Keratinocyte (primary cell): ENCODE data around the gene SPTBN4.

Experiments used
- EZH2 ChIP-seq: IDR thresholded peaks from one replicate; pipeline ENCODE4 v1.6.1; 2012; ENCODE audit warnings: inconsistent platforms, mild to moderate bottlenecking, low read length, moderate library complexity
- TF ChIP-seq, protein P1 (sequence below), 3 experiments: IDR thresholded peaks in 1 of 3; conservative IDR thresholded peaks in 1 of 3; optimal IDR thresholded peaks in 1 of 3; 2 replicates in 2 of 3; 3 replicates in 1 of 3; pipeline versions ENCODE3 to v1.5.1; 2011; ENCODE audit warnings: low read length in 3 of 3, mild to moderate bottlenecking in 3 of 3, moderate library complexity in 2 of 3, control low read depth in 1 of 3, inconsistent platforms in 1 of 3; ENCODE audit not compliant: insufficient read depth in 2 of 3; ENCODE audit errors: extremely low read depth in 1 of 3

DNA sequence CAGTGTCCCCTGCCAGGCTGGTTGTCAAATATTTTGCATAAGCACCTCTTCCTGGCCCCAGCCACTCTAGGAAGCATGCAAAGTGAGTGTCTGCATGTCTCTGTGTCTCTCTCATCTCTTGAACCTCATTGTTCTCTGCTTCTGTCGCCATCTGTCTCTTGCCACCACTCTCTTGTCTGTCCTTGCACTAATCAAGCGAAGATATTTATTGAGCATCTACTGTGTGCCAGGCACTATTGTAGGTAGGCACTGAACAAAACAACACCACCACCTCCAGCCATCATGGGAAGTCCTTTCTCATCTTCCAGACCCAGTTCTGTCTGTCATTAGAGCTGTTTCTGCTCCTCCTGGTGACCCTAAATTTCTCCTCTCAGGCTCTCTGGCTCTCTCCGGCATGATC, 57.9 kb downstream of the SPTBN4 start:
- TF ChIP-seq, protein P1, sequence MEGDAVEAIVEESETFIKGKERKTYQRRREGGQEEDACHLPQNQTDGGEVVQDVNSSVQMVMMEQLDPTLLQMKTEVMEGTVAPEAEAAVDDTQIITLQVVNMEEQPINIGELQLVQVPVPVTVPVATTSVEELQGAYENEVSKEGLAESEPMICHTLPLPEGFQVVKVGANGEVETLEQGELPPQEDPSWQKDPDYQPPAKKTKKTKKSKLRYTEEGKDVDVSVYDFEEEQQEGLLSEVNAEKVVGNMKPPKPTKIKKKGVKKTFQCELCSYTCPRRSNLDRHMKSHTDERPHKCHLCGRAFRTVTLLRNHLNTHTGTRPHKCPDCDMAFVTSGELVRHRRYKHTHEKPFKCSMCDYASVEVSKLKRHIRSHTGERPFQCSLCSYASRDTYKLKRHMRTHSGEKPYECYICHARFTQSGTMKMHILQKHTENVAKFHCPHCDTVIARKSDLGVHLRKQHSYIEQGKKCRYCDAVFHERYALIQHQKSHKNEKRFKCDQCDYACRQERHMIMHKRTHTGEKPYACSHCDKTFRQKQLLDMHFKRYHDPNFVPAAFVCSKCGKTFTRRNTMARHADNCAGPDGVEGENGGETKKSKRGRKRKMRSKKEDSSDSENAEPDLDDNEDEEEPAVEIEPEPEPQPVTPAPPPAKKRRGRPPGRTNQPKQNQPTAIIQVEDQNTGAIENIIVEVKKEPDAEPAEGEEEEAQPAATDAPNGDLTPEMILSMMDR (optimal IDR thresholded peaks at IDR 0.05 in 1 of 3, IDR thresholded peaks at IDR 0.05 in 1 of 3, conservative IDR thresholded peaks at IDR 0.05 in 1 of 3; ENCODE audit: extremely low read depth in 1 of 3, insufficient read depth in 2 of 3, low read length in 3 of 3) = no peak
- TF ChIP-seq EZH2 = no peak
